H9 (cell line): ENCODE measurements around the gene SNED1. TPM values are rescaled to one million over a fixed set of nuclear protein-coding genes. Genes with fewer than 3 reads are reported as not detected.
A peak's percentile ranks its signal among the peaks of the same experiment; 100 is the strongest.

Source experiments
- DNase-seq: peaks from one replicate; pipeline ENCODE4 v3.0.0-alpha.2; 2017
- H2AFZ ChIP-seq: one replicate; pipeline ENCODE4 v1.6.1; 2013; ENCODE audit warnings: mild to moderate bottlenecking, low read length, control low read depth, moderate library complexity
- H2AK5ac ChIP-seq: 2 replicates; pipeline ENCODE4 v1.6.1; 2013; ENCODE audit warnings: low read length, control low read depth, mixed read lengths; ENCODE audit not compliant: insufficient read length
- H2BK120ac ChIP-seq: one replicate; pipeline ENCODE4 v1.6.1; 2013; ENCODE audit warnings: low read depth, mild to moderate bottlenecking, low read length, control low read depth, inconsistent platforms; ENCODE audit not compliant: poor library complexity, severe bottlenecking
- H2BK12ac ChIP-seq: 2 replicates; pipeline ENCODE4 v1.6.1; 2013; ENCODE audit warnings: low read length, control low read depth, mixed read lengths, low read depth; ENCODE audit not compliant: insufficient read length
- H2BK15ac ChIP-seq: 2 replicates; pipeline ENCODE4 v1.6.1; 2013; ENCODE audit warnings: low read depth, low read length, control low read depth
- H2BK20ac ChIP-seq: one replicate; pipeline ENCODE4 v1.6.1; 2013; ENCODE audit warnings: low read depth, mild to moderate bottlenecking, low read length, control low read depth, inconsistent platforms; ENCODE audit not compliant: poor library complexity, severe bottlenecking
- H2BK5ac ChIP-seq: 2 replicates; pipeline ENCODE4 v1.6.1; 2013; ENCODE audit warnings: low read length, control low read depth, mixed read lengths; ENCODE audit not compliant: insufficient read length
- H3K14ac ChIP-seq: 2 replicates; pipeline ENCODE4 v1.6.1; 2013; ENCODE audit warnings: low read length, control low read depth; ENCODE audit not compliant: insufficient read depth
- H3K18ac ChIP-seq: 2 replicates; pipeline ENCODE4 v1.6.1; 2013; ENCODE audit warnings: low read depth, mild to moderate bottlenecking, mixed read lengths, low read length, control low read depth; ENCODE audit not compliant: insufficient read length
- H3K23ac ChIP-seq: 2 replicates; pipeline ENCODE4 v1.6.1; 2013; ENCODE audit warnings: low read length, control low read depth, mixed read lengths, low read depth; ENCODE audit not compliant: insufficient read length
- H3K23me2 ChIP-seq: 2 replicates; pipeline ENCODE4 v1.6.1; 2013; ENCODE audit warnings: low read depth, mild to moderate bottlenecking, mixed read lengths, low read length, control low read depth; ENCODE audit not compliant: insufficient read length, poor library complexity, severe bottlenecking
- H3K27ac ChIP-seq: 2 replicates; pipeline ENCODE4 v1.5.1; 2013; ENCODE audit warnings: low read length, control low read depth, mixed read lengths, low read depth; ENCODE audit not compliant: insufficient read length
- H3K27me3 ChIP-seq: 2 replicates; pipeline ENCODE4 v1.6.1; 2013; ENCODE audit warnings: low read length, control low read depth, inconsistent platforms; ENCODE audit not compliant: insufficient read depth
- H3K4ac ChIP-seq: 2 replicates; pipeline ENCODE4 v1.6.1; 2013; ENCODE audit warnings: low read depth, mild to moderate bottlenecking, control low read depth, inconsistent platforms, low read length, moderate library complexity
- H3K4me1 ChIP-seq: 2 replicates; pipeline ENCODE4 v1.6.1; 2013; ENCODE audit warnings: low read length, control low read depth, inconsistent platforms; ENCODE audit not compliant: insufficient read depth
- H3K4me2 ChIP-seq: 2 replicates; pipeline ENCODE4 v1.6.1; 2013; ENCODE audit warnings: low read length, control low read depth, mixed read lengths; ENCODE audit not compliant: insufficient read length, insufficient read depth
- H3K56ac ChIP-seq: 2 replicates; pipeline ENCODE4 v1.6.1; 2013; ENCODE audit warnings: low read depth, mild to moderate bottlenecking, mixed read lengths, low read length, control low read depth; ENCODE audit not compliant: insufficient read length
- H3K79me1 ChIP-seq: 2 replicates; pipeline ENCODE4 v1.6.1; 2013; ENCODE audit warnings: low read depth, mild to moderate bottlenecking, moderate library complexity, low read length, control low read depth, inconsistent platforms; ENCODE audit not compliant: insufficient read depth, poor library complexity, severe bottlenecking
- H3K79me2 ChIP-seq: 2 replicates; pipeline ENCODE4 v1.6.1; 2013; ENCODE audit warnings: low read length, control low read depth, inconsistent platforms; ENCODE audit not compliant: insufficient read depth
- H3K9ac ChIP-seq: 2 replicates; pipeline ENCODE4 v1.6.1; 2013; ENCODE audit warnings: low read length, control low read depth, mixed read lengths; ENCODE audit not compliant: insufficient read length; ENCODE audit errors: extremely low read depth
- H3K9me3 ChIP-seq: one replicate; pipeline ENCODE4 v1.6.1; 2013; ENCODE audit warnings: low read depth, low read length, inconsistent platforms; ENCODE audit not compliant: control insufficient read depth
- H3T11ph ChIP-seq: one replicate; pipeline ENCODE4 v1.6.1; 2013; ENCODE audit warnings: mild to moderate bottlenecking, low read length, control low read depth, inconsistent platforms
- H4K20me1 ChIP-seq: one replicate; pipeline ENCODE4 v1.6.1; 2013; ENCODE audit not compliant: control insufficient read depth, insufficient read length, insufficient read depth
- H4K5ac ChIP-seq: 2 replicates; pipeline ENCODE4 v1.6.1; 2013; ENCODE audit warnings: low read depth, mild to moderate bottlenecking, mixed read lengths, low read length, control low read depth; ENCODE audit not compliant: insufficient read length
- H4K8ac ChIP-seq: replicated peaks from 2 replicates; pipeline ENCODE4 v1.6.1; 2013; ENCODE audit warnings: low read length, control low read depth, mixed read lengths, low read depth; ENCODE audit not compliant: insufficient read length
- H4K91ac ChIP-seq: 2 replicates; pipeline ENCODE4 v1.6.1; 2013; ENCODE audit warnings: low read depth, mild to moderate bottlenecking, moderate library complexity, mixed read lengths, low read length, control low read depth; ENCODE audit not compliant: insufficient read length
- H3K27ac Mint-ChIP-seq, 3 experiments: 2 replicates in 2 of 3; 3 replicates in 1 of 3; pipeline ENCODE4 v1.8.0; 2020 to 2021; ENCODE audit warnings: mixed read lengths in 3 of 3, mild to moderate bottlenecking in 1 of 3, moderate library complexity in 1 of 3
- H3K27me3 Mint-ChIP-seq: 2 replicates; pipeline ENCODE4 v1.8.0; 2021; ENCODE audit warnings: low read depth, mild to moderate bottlenecking, moderate library complexity, mixed read lengths
- H3K36me3 Mint-ChIP-seq, 3 experiments: 2 replicates in 2 of 3; 3 replicates in 1 of 3; pipeline ENCODE4 v1.8.0; 2020 to 2021; ENCODE audit warnings: low read depth in 3 of 3, mixed read lengths in 3 of 3; ENCODE audit not compliant: insufficient read depth in 1 of 3
- H3K4me1 Mint-ChIP-seq, 2 experiments: 2 replicates each; pipeline ENCODE4 v1.8.0; 2020; ENCODE audit warnings: mixed read lengths in 2 of 2
- H3K4me3 Mint-ChIP-seq, 2 experiments: 2 replicates in 1 of 2; 3 replicates in 1 of 2; pipeline ENCODE4 v1.8.0; 2020 to 2021; ENCODE audit warnings: mild to moderate bottlenecking in 2 of 2, mixed read lengths in 2 of 2, moderate library complexity in 1 of 2
- H3K9me3 Mint-ChIP-seq, 2 experiments: 2 replicates in 1 of 2; 3 replicates in 1 of 2; pipeline ENCODE4 v1.8.0; 2020; ENCODE audit warnings: mild to moderate bottlenecking in 2 of 2, mixed read lengths in 2 of 2, moderate library complexity in 1 of 2
- WGBS: extraction: QIAGEN DNeasy Blood & Tissue Kit; methylation state at CpG from one replicate; pipeline ENCODE4 v1.1.7; 2013; ENCODE audit warnings: missing lambda C conversion rate, low lambda C conversion rate, mixed read lengths; ENCODE audit not compliant: insufficient read length; ENCODE audit errors: extremely low coverage; 5-methylcytosine and 5-hydroxymethylcytosine counted together
- total RNA-seq: library from RNA; stranded (reverse); gene quantifications from 2 replicates; pipeline ENCODE4 v1.2.1, GENCODE V29; 2021
- TF ChIP-seq, protein P1 (sequence below): fragments of 200-600 bp; sonication (generic); conservative IDR thresholded peaks from 3 replicates; pipeline ENCODE4 v1.8.0; 2021; ENCODE audit warnings: antibody characterized with exemption, mild to moderate bottlenecking

The SNED1 gene
- total RNA-seq, 1 experiment from 2014 or later: 2.5 TPM

DNA sequence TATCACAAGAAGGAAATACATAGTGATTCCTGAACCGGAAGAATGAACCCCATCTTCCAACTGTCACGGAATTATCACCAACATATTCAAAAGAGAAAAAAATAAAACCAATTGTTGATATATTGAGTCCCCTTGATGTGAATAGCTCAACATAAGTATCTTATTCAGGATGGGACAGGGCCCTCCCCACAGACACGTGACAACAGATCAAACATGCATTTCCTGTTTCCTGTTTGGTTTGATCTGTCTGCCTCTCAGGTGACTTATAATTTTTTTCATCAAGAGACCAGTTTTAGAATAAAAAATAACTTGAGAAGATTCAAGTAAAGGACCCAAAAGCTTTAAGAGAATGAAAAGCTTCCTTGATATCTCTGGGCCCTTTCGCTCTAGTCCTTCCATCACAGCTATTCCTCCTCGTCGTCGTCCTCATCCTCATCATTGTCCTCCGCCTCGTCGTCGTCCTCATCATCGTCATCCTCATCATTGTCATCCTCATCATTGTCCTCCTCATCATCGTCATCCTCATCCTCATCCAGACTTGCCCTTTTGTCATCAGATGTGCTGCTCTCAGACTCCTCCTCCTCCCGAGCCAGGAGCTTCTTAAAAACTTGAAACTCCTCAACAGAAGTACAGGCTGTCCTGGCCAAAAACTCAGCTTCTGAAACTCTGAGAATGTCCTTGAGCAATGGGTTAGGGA is 97.3 kb downstream of the SNED1 start:
- Histone ChIP-seq H3K14ac (no peak overlapping the region), H2AFZ (no peak overlapping the region), H2AK5ac (no peak overlapping the region), H3T11ph (no peak overlapping the region), H3K18ac (no peak overlapping the region), H2BK12ac (no peak overlapping the region), H3K27ac (no peak overlapping the region), H4K91ac (no peak overlapping the region), H3K27me3 (no peaks in the 10 kb centered on the region), H2BK20ac (no peak overlapping the region), H3K23ac (no peak overlapping the region), H4K5ac (no peak overlapping the region), H2BK120ac (no peak overlapping the region), H4K20me1 (no peaks in the 10 kb centered on the region), H3K4ac (no peak overlapping the region), H3K9me3 (no peaks in the 10 kb centered on the region), H3K79me2 (no peaks in the 10 kb centered on the region; the same call in 1 of the 2 replicates), H2BK5ac (no peak overlapping the region), H4K8ac (no peak overlapping the region), H3K23me2 (no peaks in the 10 kb centered on the region), H3K4me2 (no peak overlapping the region), H3K9ac (no peak overlapping the region), H2BK15ac (no peak overlapping the region), H3K56ac (no peak overlapping the region), H3K4me1 (peaks cover 6% of the 10 kb centered on the region; the same call in 1 of the 2 replicates), H3K79me1 (peaks cover 5% of the 10 kb centered on the region)
- H3K27me3 Mint-ChIP-seq: no peaks in the 10 kb centered on the region
- peaks cover 17 to 23% of the 10 kb centered on the region in 2 experiments for H3K4me1 Mint-ChIP-seq
- no peak overlapping the region for H3K4me3 Mint-ChIP-seq
- WGBS: 100% methylated on average over 8 of the region's 14 CpGs
- no peak for DNase-seq
- TF ChIP-seq, protein P1, sequence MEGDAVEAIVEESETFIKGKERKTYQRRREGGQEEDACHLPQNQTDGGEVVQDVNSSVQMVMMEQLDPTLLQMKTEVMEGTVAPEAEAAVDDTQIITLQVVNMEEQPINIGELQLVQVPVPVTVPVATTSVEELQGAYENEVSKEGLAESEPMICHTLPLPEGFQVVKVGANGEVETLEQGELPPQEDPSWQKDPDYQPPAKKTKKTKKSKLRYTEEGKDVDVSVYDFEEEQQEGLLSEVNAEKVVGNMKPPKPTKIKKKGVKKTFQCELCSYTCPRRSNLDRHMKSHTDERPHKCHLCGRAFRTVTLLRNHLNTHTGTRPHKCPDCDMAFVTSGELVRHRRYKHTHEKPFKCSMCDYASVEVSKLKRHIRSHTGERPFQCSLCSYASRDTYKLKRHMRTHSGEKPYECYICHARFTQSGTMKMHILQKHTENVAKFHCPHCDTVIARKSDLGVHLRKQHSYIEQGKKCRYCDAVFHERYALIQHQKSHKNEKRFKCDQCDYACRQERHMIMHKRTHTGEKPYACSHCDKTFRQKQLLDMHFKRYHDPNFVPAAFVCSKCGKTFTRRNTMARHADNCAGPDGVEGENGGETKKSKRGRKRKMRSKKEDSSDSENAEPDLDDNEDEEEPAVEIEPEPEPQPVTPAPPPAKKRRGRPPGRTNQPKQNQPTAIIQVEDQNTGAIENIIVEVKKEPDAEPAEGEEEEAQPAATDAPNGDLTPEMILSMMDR: no peak
- H3K36me3 Mint-ChIP-seq: peaks cover 19 to 67% (median 66%) of the 10 kb centered on the region in 3 experiments
- peak overlapping the region in 1 of 3 experiments; percentile 5; a peak in 1 of 7 replicates for H3K27ac Mint-ChIP-seq
- no peaks in the 10 kb centered on the region for H3K9me3 Mint-ChIP-seq
